GM23338 (cell line): ENCODE measurements around the gene KIFAP3.

Experiments
- CTCF ChIP-seq, 2 experiments: fragments of 200-600 bp in 1 of 2; sonication (generic) in 1 of 2; conservative IDR thresholded peaks; 2 replicates each; pipeline versions ENCODE4 v1.5.1 to v1.6.1; 2016 to 2017; ENCODE audit warnings: antibody characterized with exemption in 2 of 2, low read depth in 2 of 2, mild to moderate bottlenecking in 2 of 2, moderate library complexity in 1 of 2
- EZH2 ChIP-seq: fragments of 200-600 bp; sonication (generic); IDR thresholded peaks from one replicate; pipeline ENCODE4 v1.8.0; 2017; ENCODE audit warnings: antibody characterized with exemption, mild to moderate bottlenecking, low read depth; ENCODE audit not compliant: unreplicated experiment
- POLR2AphosphoS5 ChIP-seq: IDR thresholded peaks from 2 replicates; pipeline ENCODE4 v1.6.1; 2016; ENCODE audit warnings: antibody characterized with exemption, low read depth
- REST ChIP-seq: IDR thresholded peaks from one replicate; pipeline ENCODE4 v1.6.1; 2018; ENCODE audit warnings: antibody characterized with exemption; ENCODE audit not compliant: unreplicated experiment
- STAT1 ChIP-seq: IDR thresholded peaks from one replicate; pipeline ENCODE4 v1.6.1; 2016; ENCODE audit warnings: antibody characterized with exemption; ENCODE audit not compliant: unreplicated experiment

GRCh38 chr1:169885207-169885606 lies 189.3 kb downstream of the KIFAP3 start:
- TF ChIP-seq CTCF (conservative IDR thresholded peaks at IDR 0.05; ENCODE audit: low read depth in 2 of 2) (no peak), POLR2AphosphoS5 (no peak), EZH2 (no peak), STAT1 (no peak), REST (no peak)
